Measurements from ENCODE around the gene MRPL10. TPM values are rescaled to one million over a fixed set of nuclear protein-coding genes. Genes with fewer than 3 reads are reported as not detected.

MRPL10 gene
- total and polyA plus RNA-seq, 11 donors: 43.8 to 79.2 (median 63.2) TPM

- peaks cover 0 to 10% (median 0%) of the 10 kb centered on the region in 12 donors for H3K4me1 ChIP-seq
- ATAC-seq (no peak), DNase-seq (no peak)
- no peak overlapping the region for H3K4me3 ChIP-seq
- H3K27me3 ChIP-seq: no peaks in the 10 kb centered on the region
- intact Hi-C loops (cut with DNase I): loop anchor here in 7 of 10 donors (2.0 to 10.0 kb wide), 5 partner anchors 106 to 579 kb away; no protein-coding TSS in a partner anchor
- no peak for TF ChIP-seq CTCF (IDR thresholded peaks at IDR 0.05)
- TF ChIP-seq POLR2A (IDR thresholded peaks at IDR 0.05): no peak
- 73 to 80% (median 77%) methylated on average over 5 to 6 of the region's 6 CpGs for WGBS, 4 donors
- no peaks in the 10 kb centered on the region for H3K9me3 ChIP-seq
- H3K27ac ChIP-seq: no peak overlapping the region
- H3K36me3 ChIP-seq: peaks cover 0 to 24% (median 8%) of the 10 kb centered on the region in 9 donors
Observed at GRCh38 chr17:47803751-47804150, 27.6 kb downstream of the MRPL10 start.

GRCh38 chr17:47803201-47803600, 28.1 kb downstream of the MRPL10 start:
- 44 to 67% (median 65%) methylated on average over 4 to 5 of the region's 5 CpGs for WGBS, 4 donors
- Histone ChIP-seq H3K4me3 (no peak overlapping the region), H3K4me1 (peaks cover 0 to 10% (median 0%) of the 10 kb centered on the region in 12 donors), H3K27me3 (peaks cover 0 to 5% (median 0%) of the 10 kb centered on the region in 9 donors), H3K27ac (no peak overlapping the region), H3K9me3 (no peaks in the 10 kb centered on the region), H3K36me3 (peaks cover 0 to 18% (median 3%) of the 10 kb centered on the region in 9 donors)
- TF ChIP-seq POLR2A (IDR thresholded peaks at IDR 0.05) (no peak), CTCF (IDR thresholded peaks at IDR 0.05) (no peak)
- intact Hi-C loops (cut with DNase I): loop anchor here in 7 of 10 donors (2.0 to 10.0 kb wide), 5 partner anchors 106 to 578 kb away; no protein-coding TSS in a partner anchor
- DNase-seq (no peak), ATAC-seq (no peak)

- ATAC-seq (peak; percentile 55 to 60 (median 58)), DNase-seq (no peak)
- H3K9me3 ChIP-seq: no peaks in the 10 kb centered on the region
- intact Hi-C loops (cut with DNase I): loop anchor here in 7 of 10 donors (2.0 to 10.0 kb wide), 5 partner anchors 105 to 578 kb away; no protein-coding TSS in a partner anchor
- no peak overlapping the region for H3K4me3 ChIP-seq
- H3K4me1 ChIP-seq: peaks cover 0 to 10% (median 0%) of the 10 kb centered on the region in 12 donors
- peaks cover 0 to 11% (median 1%) of the 10 kb centered on the region in 9 donors for H3K36me3 ChIP-seq
- WGBS, 4 donors: 27 to 38% (median 33%) methylated on average over 9 of the region's 9 CpGs
- TF ChIP-seq POLR2A (IDR thresholded peaks at IDR 0.05): no peak
- peak; percentile 27 to 60 (median 50) for TF ChIP-seq CTCF (IDR thresholded peaks at IDR 0.05)
- no peak overlapping the region for H3K27ac ChIP-seq
- peaks cover 0 to 6% (median 0%) of the 10 kb centered on the region in 9 donors for H3K27me3 ChIP-seq
Observed at GRCh38 chr17:47802341-47803022, 28.9 kb downstream of the MRPL10 start.

GRCh38 chr17:47801906-47802305, 29.4 kb downstream of the MRPL10 start:
- Histone ChIP-seq H3K36me3 (peaks cover 0 to 5% (median 0%) of the 10 kb centered on the region in 9 donors), H3K9me3 (no peaks in the 10 kb centered on the region), H3K4me1 (peaks cover 0 to 10% (median 0%) of the 10 kb centered on the region in 12 donors), H3K27ac (no peak overlapping the region), H3K27me3 (peaks cover 0 to 6% (median 0%) of the 10 kb centered on the region in 9 donors), H3K4me3 (no peak overlapping the region)
- intact Hi-C loops (cut with DNase I): loop anchor here in 7 of 10 donors (2.0 to 10.0 kb wide), 5 partner anchors 105 to 577 kb away; no protein-coding TSS in a partner anchor
- 42 to 57% (median 53%) methylated on average over 6 of the region's 6 CpGs for WGBS, 4 donors
- no peak for ATAC-seq
- TF ChIP-seq CTCF (IDR thresholded peaks at IDR 0.05) (no peak), POLR2A (IDR thresholded peaks at IDR 0.05) (no peak)
- DNase-seq: no peak

All from heart left ventricle (tissue), 16 donors.